ENCODE data around the gene SERTAD1.

The SERTAD1 gene

DNA sequence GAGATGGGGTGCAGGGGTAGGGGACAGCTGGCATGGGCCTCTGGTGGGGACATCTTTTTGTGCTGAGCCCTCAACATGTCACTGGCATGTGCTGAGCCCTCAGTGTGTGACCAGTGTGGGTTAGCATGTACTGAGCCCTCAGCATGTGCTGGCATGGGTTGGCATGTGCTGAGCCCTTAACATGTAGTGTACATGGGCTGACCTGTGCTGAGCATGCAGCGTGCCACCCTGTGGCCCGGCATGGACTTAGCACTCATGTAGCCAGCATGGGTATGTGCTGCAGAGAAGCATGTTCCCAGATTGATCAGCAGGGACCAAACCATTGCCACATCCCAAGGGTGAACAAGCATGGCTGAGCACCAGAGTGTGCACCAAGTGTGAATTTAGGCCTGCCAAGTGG, 47.3 kb downstream of the SERTAD1 start:
- DNase-seq (ENCODE audit: low read depth, low spot score) = no peak

DNA sequence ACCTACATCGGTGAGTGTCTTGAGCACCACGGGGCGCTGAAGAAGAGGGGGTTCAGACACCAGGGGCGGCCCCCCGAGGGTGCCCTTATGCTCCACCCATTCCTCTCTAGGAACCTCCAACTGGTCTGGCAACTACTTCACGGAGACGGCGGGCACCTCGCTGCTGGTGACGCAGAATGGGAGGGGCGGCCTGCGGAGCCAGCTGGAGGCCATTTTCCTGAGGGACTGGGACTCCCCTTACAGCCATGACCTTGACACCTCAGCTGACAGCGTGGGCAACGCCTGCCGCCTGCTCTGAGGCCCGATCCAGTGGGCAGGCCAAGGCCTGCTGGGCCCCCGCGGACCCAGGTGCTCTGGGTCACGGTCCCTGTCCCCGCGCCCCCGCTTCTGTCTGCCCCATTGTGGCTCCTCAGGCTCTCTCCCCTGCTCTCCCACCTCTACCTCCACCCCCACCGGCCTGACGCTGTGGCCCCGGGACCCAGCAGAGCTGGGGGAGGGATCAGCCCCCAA, 47.9 kb downstream of the SERTAD1 start:
- DNase-seq (ENCODE audit: low read depth, low spot score) = no peak

DNA sequence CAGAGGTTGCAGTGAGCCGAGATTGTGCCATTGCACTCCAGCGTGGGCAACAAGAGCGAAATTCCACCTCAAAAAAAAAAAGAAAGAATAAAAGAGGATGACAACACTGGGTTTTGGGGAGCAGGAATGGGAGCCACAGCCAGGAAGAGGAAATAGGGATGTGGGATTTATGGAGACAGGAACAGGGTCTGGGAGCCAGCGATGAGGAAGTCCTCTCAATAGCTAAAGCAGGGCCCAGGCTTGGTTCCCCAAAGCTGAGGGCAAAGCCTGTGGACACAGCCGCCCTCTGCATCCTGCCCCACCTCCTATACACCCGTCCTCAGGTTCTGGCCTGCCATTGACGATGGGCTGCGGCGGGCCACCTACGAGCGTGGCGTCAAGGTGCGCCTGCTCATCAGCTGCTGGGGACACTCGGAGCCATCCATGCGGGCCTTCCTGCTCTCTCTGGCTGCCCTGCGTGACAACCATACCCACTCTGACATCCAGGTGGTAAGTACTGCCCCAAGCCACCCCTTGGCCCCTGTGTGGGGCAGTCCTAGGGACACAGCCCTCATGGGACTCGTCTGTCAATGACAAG, 49.4 kb downstream of the SERTAD1 start:
- DNase-seq (ENCODE audit: low read depth, low spot score) = no peak

DNA sequence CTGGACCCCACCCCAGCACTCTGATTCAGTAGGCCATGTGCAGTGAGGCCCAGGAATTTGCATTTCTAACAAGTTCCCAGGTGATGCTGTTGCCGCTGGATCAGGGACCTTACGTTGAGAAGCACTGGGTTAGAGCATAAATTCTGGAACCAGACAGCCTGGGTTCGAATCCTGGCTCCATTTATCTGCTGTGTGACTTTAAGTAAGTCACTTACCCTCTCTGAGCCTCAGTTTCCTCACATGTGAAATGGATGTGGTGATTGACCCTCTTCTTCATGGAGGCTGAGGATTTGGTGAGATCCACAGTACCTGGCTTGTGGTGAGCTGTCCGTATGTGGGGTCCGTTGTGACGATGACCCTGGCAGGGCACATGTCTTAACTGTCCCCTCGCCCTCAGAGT, 51.7 kb downstream of the SERTAD1 start:
- no peak for DNase-seq (ENCODE audit: low read depth, low spot score)

DNA sequence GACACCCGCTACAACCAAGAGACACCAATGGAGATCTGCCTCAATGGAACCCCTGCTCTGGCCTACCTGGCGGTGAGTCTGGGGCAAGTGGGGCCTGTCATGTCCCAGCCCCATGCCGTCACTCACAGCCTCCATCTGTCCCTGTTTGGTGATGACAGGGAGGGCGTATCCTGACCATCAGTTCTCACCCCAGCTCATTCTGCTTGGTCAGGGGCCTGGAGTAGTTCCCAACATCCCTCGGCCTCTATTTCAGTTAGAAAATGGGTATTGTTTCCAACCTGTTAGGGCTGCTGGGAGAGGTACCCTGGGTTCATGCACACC, 54.0 kb downstream of the SERTAD1 start:
- DNase-seq (ENCODE audit: low read depth, low spot score) = no peak
